ENCODE data around the gene CBFA2T3. TPM values are rescaled to one million over a fixed set of nuclear protein-coding genes. Genes with fewer than 3 reads are reported as not detected.

CBFA2T3 gene
- total RNA-seq, 1 donor from 2014 or later, result 10.1 TPM

- H3K4me3 Mint-ChIP-seq, result no peak overlapping the region
- H3K36me3 Mint-ChIP-seq, result no peaks in the 10 kb centered on the region
- no peaks in the 10 kb centered on the region for H3K4me1 Mint-ChIP-seq
- H3K27me3 Mint-ChIP-seq (ENCODE audit: low read depth), result no peaks in the 10 kb centered on the region
- H3K27ac Mint-ChIP-seq, result no peak overlapping the region
- H3K9me3 Mint-ChIP-seq, result no peaks in the 10 kb centered on the region
- TF ChIP-seq, protein P1, sequence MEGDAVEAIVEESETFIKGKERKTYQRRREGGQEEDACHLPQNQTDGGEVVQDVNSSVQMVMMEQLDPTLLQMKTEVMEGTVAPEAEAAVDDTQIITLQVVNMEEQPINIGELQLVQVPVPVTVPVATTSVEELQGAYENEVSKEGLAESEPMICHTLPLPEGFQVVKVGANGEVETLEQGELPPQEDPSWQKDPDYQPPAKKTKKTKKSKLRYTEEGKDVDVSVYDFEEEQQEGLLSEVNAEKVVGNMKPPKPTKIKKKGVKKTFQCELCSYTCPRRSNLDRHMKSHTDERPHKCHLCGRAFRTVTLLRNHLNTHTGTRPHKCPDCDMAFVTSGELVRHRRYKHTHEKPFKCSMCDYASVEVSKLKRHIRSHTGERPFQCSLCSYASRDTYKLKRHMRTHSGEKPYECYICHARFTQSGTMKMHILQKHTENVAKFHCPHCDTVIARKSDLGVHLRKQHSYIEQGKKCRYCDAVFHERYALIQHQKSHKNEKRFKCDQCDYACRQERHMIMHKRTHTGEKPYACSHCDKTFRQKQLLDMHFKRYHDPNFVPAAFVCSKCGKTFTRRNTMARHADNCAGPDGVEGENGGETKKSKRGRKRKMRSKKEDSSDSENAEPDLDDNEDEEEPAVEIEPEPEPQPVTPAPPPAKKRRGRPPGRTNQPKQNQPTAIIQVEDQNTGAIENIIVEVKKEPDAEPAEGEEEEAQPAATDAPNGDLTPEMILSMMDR (IDR thresholded peaks at IDR 0.05; ENCODE audit: unreplicated experiment), result no peak
- no peak for DNase-seq (ENCODE audit: low spot score in 2 of 2, unreplicated experiment in 2 of 2)
These were observed 75.2 kb downstream of the CBFA2T3 start for GRCh38 chr16:88901718-88902337.

GRCh38 chr16:88900662-88901052 lies 76.3 kb downstream of the CBFA2T3 start:
- no peaks in the 10 kb centered on the region for H3K4me1 Mint-ChIP-seq
- no peak for DNase-seq (ENCODE audit: low spot score in 2 of 2, unreplicated experiment in 2 of 2)
- TF ChIP-seq, protein P1 (IDR thresholded peaks at IDR 0.05; ENCODE audit: unreplicated experiment), result no peak
- no peak overlapping the region for H3K27ac Mint-ChIP-seq
- H3K9me3 Mint-ChIP-seq, result no peaks in the 10 kb centered on the region
- no peaks in the 10 kb centered on the region for H3K36me3 Mint-ChIP-seq
- H3K4me3 Mint-ChIP-seq, result no peak overlapping the region
- no peaks in the 10 kb centered on the region for H3K27me3 Mint-ChIP-seq (ENCODE audit: low read depth)

DNA sequence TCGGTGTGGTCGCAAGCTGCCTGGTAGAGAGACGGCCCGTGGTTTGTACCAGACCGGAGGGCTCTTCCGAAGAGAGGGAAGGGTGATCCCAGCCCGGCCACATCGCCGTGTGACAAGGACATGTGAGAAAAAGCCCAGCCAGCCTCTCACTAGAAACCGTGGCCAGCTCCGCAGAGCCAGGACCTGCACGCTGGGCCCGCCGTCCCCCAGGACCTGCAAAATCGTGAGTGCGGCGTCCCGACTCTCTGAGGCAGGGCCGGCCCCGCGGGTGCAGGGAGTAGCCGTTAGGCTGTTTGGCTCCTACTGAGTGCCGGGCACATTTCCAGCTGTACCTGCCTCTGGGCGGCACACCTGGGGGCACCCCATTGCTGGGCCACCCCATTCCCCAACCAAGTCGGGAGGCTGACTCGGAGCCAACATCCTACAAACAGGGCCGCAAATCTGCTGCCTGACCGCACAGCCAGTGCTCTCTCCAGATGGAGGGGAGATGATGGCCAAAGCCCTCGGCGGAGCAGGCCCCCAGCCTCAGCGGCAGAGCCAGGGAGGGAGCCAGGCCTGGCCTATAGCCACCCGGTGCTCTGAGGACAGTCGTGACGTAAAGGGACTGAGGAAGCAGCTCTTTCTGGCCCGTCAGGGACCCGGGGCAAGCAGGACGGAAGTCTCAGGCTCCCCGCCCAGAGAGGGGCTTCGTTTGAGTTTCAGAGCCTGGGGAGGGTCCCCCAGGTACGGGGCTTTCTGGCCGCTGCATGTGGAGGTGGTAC lies 76.9 kb downstream of the CBFA2T3 start:
- Mint-ChIP-seq H3K4me1 (no peaks in the 10 kb centered on the region), H3K9me3 (no peaks in the 10 kb centered on the region), H3K27me3 (ENCODE audit: low read depth) (no peaks in the 10 kb centered on the region), H3K36me3 (no peaks in the 10 kb centered on the region), H3K27ac (no peak overlapping the region), H3K4me3 (no peak overlapping the region)
- TF ChIP-seq, protein P1 (IDR thresholded peaks at IDR 0.05; ENCODE audit: unreplicated experiment), result no peak
- DNase-seq (ENCODE audit: low spot score in 2 of 2, unreplicated experiment in 2 of 2), result no peak

DNA sequence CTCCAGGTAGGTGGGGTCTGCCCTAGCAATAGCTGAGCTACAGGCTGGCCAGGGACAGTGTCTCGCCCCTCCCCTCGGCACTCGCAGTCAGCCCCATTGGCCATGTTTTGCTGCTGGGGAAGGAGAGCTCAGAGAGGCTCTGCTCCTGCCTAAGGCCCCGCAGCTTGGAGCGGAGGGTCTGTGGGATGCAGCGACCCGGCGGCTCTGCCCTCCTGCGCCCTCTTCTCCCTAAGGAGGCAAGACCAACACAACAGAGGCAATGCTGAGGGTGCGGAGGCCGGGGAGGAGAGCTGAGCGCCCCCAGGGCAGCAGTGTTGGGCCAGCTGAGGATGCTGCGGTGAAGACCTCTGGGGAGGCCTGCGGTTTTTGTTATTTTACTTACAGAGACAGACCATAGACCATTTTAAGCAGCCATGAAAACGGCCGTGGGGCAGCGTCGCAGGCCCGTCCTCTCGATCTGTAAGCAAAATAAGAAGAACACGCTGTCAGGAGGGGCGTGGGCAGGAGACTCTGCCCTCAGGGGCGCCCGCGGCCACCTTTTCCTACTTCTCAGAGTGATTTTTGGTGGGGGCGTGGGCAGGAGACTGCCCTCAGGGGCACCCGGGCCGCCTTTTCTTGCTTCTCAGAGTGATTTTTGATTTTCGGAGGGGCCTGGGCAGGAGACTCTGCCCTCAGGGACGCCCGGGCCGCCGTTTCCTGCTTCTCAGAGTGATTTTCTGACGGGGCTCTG lies 79.1 kb downstream of the CBFA2T3 start:
- DNase-seq (ENCODE audit: low spot score in 2 of 2, unreplicated experiment in 2 of 2), result no peak
- Mint-ChIP-seq H3K4me1 (no peaks in the 10 kb centered on the region), H3K27ac (no peak overlapping the region), H3K9me3 (no peaks in the 10 kb centered on the region), H3K36me3 (no peaks in the 10 kb centered on the region), H3K27me3 (ENCODE audit: low read depth) (no peaks in the 10 kb centered on the region), H3K4me3 (no peak overlapping the region)
- TF ChIP-seq, protein P1 (IDR thresholded peaks at IDR 0.05; ENCODE audit: unreplicated experiment), result no peak

- DNase-seq (ENCODE audit: low spot score in 2 of 2, unreplicated experiment in 2 of 2), result no peak
- Mint-ChIP-seq H3K4me3 (no peak overlapping the region), H3K27ac (no peak overlapping the region), H3K36me3 (peaks cover under 1% of the 10 kb centered on the region), H3K27me3 (ENCODE audit: low read depth) (no peaks in the 10 kb centered on the region), H3K9me3 (no peaks in the 10 kb centered on the region), H3K4me1 (no peaks in the 10 kb centered on the region)
- TF ChIP-seq, protein P1 (IDR thresholded peaks at IDR 0.05; ENCODE audit: unreplicated experiment), result no peak
These were observed 80.6 kb downstream of the CBFA2T3 start for GRCh38 chr16:88896238-88897070.
